HG03469 (cell line): ENCODE results near the gene SLC16A7.

Experiments
- ATAC-seq: cut with Tn5 transposase; IDR thresholded peaks from one replicate; pipeline ENCODE4 v1.9.1; 2021; ENCODE audit warnings: mild to moderate bottlenecking, moderate library complexity, moderate number of reproducible peaks; ENCODE audit not compliant: unreplicated experiment

Gene SLC16A7

DNA sequence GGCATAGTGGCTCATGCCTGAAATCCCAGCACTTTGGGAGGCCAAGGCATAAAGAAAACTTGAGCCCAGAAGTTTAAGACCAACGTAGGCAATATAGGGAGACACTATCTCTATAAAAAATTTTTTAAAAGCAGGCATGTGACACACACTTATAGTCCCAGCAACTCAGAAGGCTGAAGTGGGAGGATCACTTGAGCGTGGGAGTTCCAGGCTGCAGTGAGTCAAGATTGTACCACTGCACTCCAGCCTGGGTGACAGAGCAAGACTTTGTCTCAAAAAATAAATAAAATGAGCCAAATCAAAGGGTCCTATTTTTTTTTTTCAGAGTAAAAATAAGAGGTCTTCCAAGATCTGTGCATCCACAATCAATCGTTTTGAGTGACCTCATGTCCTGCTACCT is 237.6 kb downstream of the SLC16A7 start:
- no peak for ATAC-seq

DNA sequence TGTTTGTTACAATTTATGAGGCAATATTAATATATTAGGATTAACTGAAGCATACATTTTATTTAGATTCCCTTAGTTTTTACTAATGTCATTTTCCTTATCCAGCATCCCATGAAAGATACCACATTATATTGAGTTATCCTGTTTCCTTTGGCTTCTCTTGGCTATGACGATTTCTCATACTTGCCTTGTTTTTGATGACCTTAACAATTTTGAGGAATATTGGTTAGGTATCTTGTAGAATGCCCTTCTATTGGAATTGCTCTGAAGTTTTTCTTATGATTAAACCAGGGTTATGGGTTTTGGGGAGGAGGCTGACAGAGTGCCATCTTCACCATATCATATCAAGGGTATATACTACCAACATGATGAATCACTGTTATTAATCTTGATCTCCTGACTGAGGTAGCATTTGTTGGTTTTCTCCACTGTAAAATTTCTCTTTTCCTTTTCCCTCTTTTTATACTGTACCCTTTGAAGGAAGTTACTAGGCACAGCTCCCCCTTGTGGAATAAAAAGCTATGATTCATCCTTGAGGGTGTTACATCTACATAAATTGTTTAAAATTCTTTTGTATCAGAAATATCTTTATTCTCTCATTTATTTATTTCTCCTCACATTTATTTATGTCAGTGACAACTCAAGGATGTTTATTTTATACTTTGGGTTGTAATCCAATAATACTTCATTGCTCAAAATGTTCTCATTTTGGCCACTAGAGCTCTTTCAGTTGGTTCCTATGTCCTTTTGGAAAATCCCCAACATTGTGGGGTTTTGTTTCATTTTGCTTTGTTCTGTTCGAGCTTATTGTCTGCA is 239.0 kb downstream of the SLC16A7 start:
- ATAC-seq, result no peak
